Measurements from ENCODE around the gene ATP8A1.

Gene ATP8A1

GRCh38 chr4:42646999-42647541 lies 9.8 kb downstream of the ATP8A1 start:
- H3F3A ChIP-seq (ENCODE audit: control insufficient read depth, insufficient read depth), result peaks cover 12% of the 10 kb centered on the region
- peaks cover 99% of the 10 kb centered on the region for H3K79me2 ChIP-seq (ENCODE audit: control insufficient read depth, low read length)

GRCh38 chr4:42646013-42646784 lies 10.7 kb downstream of the ATP8A1 start:
- TF ChIP-seq CTCF (IDR thresholded peaks at IDR 0.05; ENCODE audit: low read depth, low read length, poor library complexity, severe bottlenecking) (no peak), EZH2phosphoT487 (IDR thresholded peaks at IDR 0.05; ENCODE audit: borderline replicate concordance, low read length) (no peak)
- no peaks in the 10 kb centered on the region for H3K27me3 ChIP-seq (ENCODE audit: control insufficient read depth, low read length)
- peak overlapping the region; percentile 97 for H3K27ac ChIP-seq (ENCODE audit: low read depth, low read length)
- H3K9me2 ChIP-seq (replicated peaks; ENCODE audit: control insufficient read depth, low read length), result no peaks in the 10 kb centered on the region
- H4K20me1 ChIP-seq (ENCODE audit: control insufficient read depth, insufficient read depth, low read depth, low read length), result no peaks in the 10 kb centered on the region
- H3F3A ChIP-seq (ENCODE audit: control insufficient read depth, insufficient read depth), result peaks cover 12% of the 10 kb centered on the region
- H3K4me3 ChIP-seq (ENCODE audit: low read length), result peak overlapping the region; percentile 73
- H3K79me2 ChIP-seq (ENCODE audit: control insufficient read depth, low read length), result peaks cover 99% of the 10 kb centered on the region
- H3K4me1 ChIP-seq (ENCODE audit: control insufficient read depth, low read length), result peaks cover 86% of the 10 kb centered on the region
- 0 out of 2 replicates have a peak, but pooled peaks cover 6% of the 10 kb centered on the region for H3K9me3 ChIP-seq (ENCODE audit: control insufficient read depth, insufficient read depth, low read length)
- H3K4me2 ChIP-seq (ENCODE audit: low read length), result peak overlapping the region; percentile 85
- H3K36me3 ChIP-seq (ENCODE audit: control insufficient read depth, low read length), result peaks cover 26% of the 10 kb centered on the region

More at GRCh38 chr4:42646999-42647541, 9.8 kb downstream of the ATP8A1 start:
- no peak overlapping the region for H3K4me3 ChIP-seq (ENCODE audit: low read length)
- H3K36me3 ChIP-seq (ENCODE audit: control insufficient read depth, low read length), result peaks cover 34% of the 10 kb centered on the region
- no peaks in the 10 kb centered on the region for H4K20me1 ChIP-seq (ENCODE audit: control insufficient read depth, insufficient read depth, low read depth, low read length)
- no peaks in the 10 kb centered on the region for H3K9me2 ChIP-seq (replicated peaks; ENCODE audit: control insufficient read depth, low read length)
- no peaks in the 10 kb centered on the region for H3K27me3 ChIP-seq (ENCODE audit: control insufficient read depth, low read length)
- no peak overlapping the region; the same call in 1 of the 2 replicates for H3K27ac ChIP-seq (ENCODE audit: low read depth, low read length)
- peaks cover 80% of the 10 kb centered on the region for H3K4me1 ChIP-seq (ENCODE audit: control insufficient read depth, low read length)
- TF ChIP-seq CTCF (IDR thresholded peaks at IDR 0.05; ENCODE audit: low read depth, low read length, poor library complexity, severe bottlenecking) (peak; percentile 12), EZH2phosphoT487 (IDR thresholded peaks at IDR 0.05; ENCODE audit: borderline replicate concordance, low read length) (no peak)
- 0 out of 2 replicates have a peak, but pooled peaks cover 9% of the 10 kb centered on the region for H3K9me3 ChIP-seq (ENCODE audit: control insufficient read depth, insufficient read depth, low read length)
- H3K4me2 ChIP-seq (ENCODE audit: low read length), result peak overlapping the region; percentile 85

- Histone ChIP-seq H3K79me2 (ENCODE audit: control insufficient read depth, low read length) (peaks cover 99% of the 10 kb centered on the region), H4K20me1 (ENCODE audit: control insufficient read depth, insufficient read depth, low read depth, low read length) (no peaks in the 10 kb centered on the region), H3K4me1 (ENCODE audit: control insufficient read depth, low read length) (peaks cover 95% of the 10 kb centered on the region), H3K27me3 (ENCODE audit: control insufficient read depth, low read length) (no peaks in the 10 kb centered on the region), H3K9me3 (ENCODE audit: control insufficient read depth, insufficient read depth, low read length) (no peaks in the 10 kb centered on the region), H3K36me3 (ENCODE audit: control insufficient read depth, low read length) (peaks cover 34% of the 10 kb centered on the region), H3K4me3 (ENCODE audit: low read length) (peak overlapping the region; percentile 73), H3K4me2 (ENCODE audit: low read length) (peak overlapping the region; percentile 85), H3K9me2 (replicated peaks; ENCODE audit: control insufficient read depth, low read length) (no peaks in the 10 kb centered on the region), H3K27ac (ENCODE audit: low read depth, low read length) (peak overlapping the region; percentile 97), H3F3A (ENCODE audit: control insufficient read depth, insufficient read depth) (peaks cover 15% of the 10 kb centered on the region)
- TF ChIP-seq EZH2phosphoT487 (IDR thresholded peaks at IDR 0.05; ENCODE audit: borderline replicate concordance, low read length), result no peak
- TF ChIP-seq CTCF (IDR thresholded peaks at IDR 0.05; ENCODE audit: low read depth, low read length, poor library complexity, severe bottlenecking), result no peak
Measured at GRCh38 chr4:42644897-42645296, 12.0 kb downstream of the ATP8A1 start.
